GM04504 (cell line): ENCODE measurements around the gene MMAB.
A peak's percentile ranks its signal among the peaks of the same experiment; 100 is the strongest.

ENCODE experiments used
- DNase-seq: peaks from one replicate; pipeline ENCODE4 v3.0.0-alpha.2; 2012; ENCODE audit warnings: low read depth

Gene MMAB

GRCh38 chr12:109559200-109559505 lies 14.2 kb downstream of the MMAB start:
- no peak for DNase-seq

- no peak for DNase-seq
Measured at GRCh38 chr12:109558374-109559199, 14.7 kb downstream of the MMAB start.

- no peak for DNase-seq
Measured at GRCh38 chr12:109557805-109558204, 15.5 kb downstream of the MMAB start.

- DNase-seq = no peak
Measured at GRCh38 chr12:109557200-109557599, 16.1 kb downstream of the MMAB start.

- no peak for DNase-seq
Measured at GRCh38 chr12:109555431-109556315, 17.6 kb downstream of the MMAB start.

GRCh38 chr12:109554761-109555160 lies 18.5 kb downstream of the MMAB start:
- DNase-seq = no peak

- DNase-seq = no peak
Measured at GRCh38 chr12:109553906-109554500, 19.3 kb downstream of the MMAB start.

- DNase-seq = no peak
Measured at GRCh38 chr12:109553483-109553882, 19.8 kb downstream of the MMAB start.

- no peak for DNase-seq
Measured at GRCh38 chr12:109552971-109553370, 20.3 kb downstream of the MMAB start.

- no peak for DNase-seq
Measured at GRCh38 chr12:109551108-109551507, 22.2 kb downstream of the MMAB start.

GRCh38 chr12:109550281-109550680 lies 23.0 kb downstream of the MMAB start:
- DNase-seq = no peak

- DNase-seq = no peak
Measured at GRCh38 chr12:109549613-109550270, 23.6 kb downstream of the MMAB start.

- no peak for DNase-seq
Measured at GRCh38 chr12:109548258-109548657, 25.0 kb downstream of the MMAB start.

GRCh38 chr12:109547286-109547685 lies 26.0 kb downstream of the MMAB start:
- no peak for DNase-seq

GRCh38 chr12:109545826-109546225 lies 27.5 kb downstream of the MMAB start:
- no peak for DNase-seq

- no peak for DNase-seq
Measured at GRCh38 chr12:109544955-109545531, 28.3 kb downstream of the MMAB start.

GRCh38 chr12:109542876-109543275 lies 30.4 kb downstream of the MMAB start:
- no peak for DNase-seq

GRCh38 chr12:109542014-109542413 lies 31.3 kb downstream of the MMAB start:
- DNase-seq = no peak

- peak; percentile 27 for DNase-seq
Measured at GRCh38 chr12:109541413-109541726, 31.9 kb downstream of the MMAB start.

GRCh38 chr12:109540526-109541412 lies 32.5 kb downstream of the MMAB start:
- DNase-seq = no peak

- no peak for DNase-seq
Measured at GRCh38 chr12:109539508-109539907, 33.8 kb downstream of the MMAB start.
